CD4-positive, alpha-beta T cell treated with Interleukin-15 for 1 hour (primary cell): ENCODE measurements around the gene GLIPR2.
"Not testable (repeated sequence)": the region's sequence is repeated elsewhere in the genome, so short reads cannot be mapped to it uniquely, and the experiment has no call there.

ENCODE experiments used
- DNase-seq: peaks from one replicate; pipeline ENCODE4 v3.0.0-alpha.2; 2020

The GLIPR2 gene

DNA sequence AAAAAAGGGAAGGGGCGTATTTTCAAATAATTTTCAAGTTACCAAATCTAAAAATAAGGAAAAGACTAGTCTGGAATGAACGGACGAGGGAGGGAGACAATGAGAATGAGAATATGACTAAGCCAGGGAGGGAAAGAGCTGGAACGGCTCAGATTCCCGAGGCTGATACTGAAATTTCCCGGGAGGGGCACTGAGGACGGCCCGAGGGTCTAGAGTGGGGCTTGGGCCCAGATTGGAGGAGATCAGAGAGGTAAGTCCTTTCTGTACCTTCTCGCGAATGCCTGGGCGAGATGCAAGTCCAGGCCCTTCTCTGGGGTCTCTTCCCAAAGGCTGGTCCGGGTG lies 29.3 kb downstream of the GLIPR2 start:
- DNase-seq = no peak

DNA sequence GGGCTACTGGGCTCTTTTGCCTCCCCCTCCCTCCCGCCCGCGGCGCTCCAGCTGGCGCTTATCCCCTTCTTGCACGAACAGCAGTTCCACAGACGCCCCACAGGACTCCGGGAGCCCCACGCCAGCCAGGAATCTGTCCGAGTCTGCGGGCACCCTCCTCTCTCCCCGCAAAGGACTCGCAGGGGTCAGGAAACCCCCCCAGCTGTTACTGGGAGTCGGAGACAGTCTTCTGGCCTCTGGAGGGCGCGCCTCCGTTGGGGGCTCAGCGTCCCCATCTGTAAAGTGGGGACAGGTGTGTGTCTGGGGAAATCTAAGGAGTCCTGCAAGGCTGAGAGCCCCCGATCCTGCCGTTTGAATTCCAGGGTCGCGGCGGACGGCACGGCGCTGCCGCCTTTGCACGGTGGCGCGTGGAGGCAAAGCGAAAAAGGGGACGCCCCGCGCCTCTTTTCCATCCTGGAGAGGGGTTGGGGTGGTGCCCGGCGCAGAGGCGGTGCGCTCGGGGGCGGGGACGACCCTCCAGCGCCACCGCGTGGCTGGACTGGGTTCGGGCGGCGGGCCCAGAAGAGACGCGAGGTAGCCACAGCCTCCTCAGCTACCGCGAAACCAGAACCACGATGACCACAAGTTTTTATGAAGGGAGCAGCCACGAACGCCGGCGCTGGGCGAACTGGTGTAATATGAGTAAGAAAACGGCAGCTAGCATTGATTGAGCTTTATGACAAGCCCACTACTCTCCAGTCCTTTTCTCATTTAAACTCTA lies 29.8 kb downstream of the GLIPR2 start:
- DNase-seq = peak; percentile 82

DNA sequence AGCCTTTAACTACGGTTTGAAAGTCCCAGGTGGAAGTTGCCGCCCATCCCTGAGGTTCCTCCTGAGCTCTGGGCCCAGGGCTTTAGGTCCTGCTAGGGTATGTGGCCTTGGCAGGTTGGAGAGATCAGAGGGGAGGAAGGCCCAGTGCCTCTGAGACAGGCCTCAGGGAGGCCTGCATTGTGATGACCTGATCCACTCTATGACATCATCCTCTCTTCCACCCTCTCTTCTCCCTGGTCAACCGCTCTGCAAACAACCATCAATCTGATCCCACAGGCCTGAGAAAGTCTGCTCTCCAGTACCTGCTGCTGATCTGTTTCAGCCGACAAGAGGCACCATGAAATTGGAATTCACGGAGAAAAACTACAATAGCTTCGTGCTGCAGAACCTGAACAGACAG lies 32.6 kb downstream of the GLIPR2 start, which contains the start of gene CCIN:
Gene CCIN (plus strand): TSS at position 223 of the 400 bp plus-strand sequence. CDS start 115 bp downstream, at position 338.
- DNase-seq = no peak

DNA sequence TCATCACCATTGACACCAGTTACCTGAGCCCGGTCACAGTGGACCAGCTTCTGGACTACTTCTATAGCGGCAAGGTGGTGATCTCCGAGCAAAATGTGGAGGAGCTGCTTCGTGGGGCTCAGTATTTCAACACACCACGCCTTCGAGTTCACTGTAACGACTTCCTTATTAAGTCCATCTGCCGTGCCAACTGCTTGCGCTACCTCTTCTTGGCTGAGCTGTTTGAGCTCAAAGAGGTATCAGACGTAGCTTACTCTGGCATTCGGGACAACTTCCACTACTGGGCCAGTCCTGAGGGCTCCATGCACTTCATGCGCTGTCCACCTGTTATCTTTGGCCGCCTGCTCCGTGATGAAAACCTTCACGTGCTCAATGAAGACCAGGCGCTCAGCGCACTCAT lies 33.2 kb downstream of the GLIPR2 start:
- no peak for DNase-seq

DNA sequence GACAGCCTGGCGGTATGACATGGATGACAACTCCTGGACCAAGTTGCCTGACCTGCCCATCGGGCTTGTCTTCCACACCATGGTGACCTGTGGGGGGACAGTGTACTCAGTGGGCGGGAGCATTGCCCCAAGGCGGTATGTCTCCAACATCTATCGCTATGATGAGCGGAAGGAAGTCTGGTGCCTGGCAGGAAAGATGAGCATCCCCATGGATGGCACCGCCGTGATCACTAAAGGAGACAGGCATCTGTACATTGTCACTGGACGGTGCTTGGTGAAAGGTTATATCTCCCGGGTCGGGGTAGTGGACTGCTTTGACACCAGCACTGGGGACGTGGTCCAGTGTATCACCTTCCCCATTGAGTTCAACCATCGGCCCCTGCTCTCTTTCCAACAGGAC lies 34.0 kb downstream of the GLIPR2 start:
- DNase-seq = no peak

DNA sequence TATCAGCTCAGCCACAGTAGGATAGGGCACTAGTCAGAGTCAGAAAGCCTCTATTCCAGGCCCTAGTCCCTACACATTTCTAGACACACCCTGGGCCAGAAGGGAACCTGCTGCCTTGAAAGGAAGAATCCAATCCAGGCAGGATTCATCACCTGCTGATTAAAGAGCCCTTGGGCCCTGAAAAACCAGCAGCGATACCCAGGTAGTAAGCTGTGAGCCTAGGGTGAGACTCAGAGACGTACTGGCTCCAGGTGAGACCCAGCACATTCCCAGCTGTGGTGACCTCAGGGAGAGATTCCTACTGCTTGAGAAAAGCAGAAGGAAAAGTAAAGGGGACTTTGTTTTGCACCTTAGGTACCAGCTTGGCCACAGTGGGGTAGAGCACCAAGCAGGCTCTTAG lies 37.3 kb downstream of the GLIPR2 start:
- DNase-seq = no peak

DNA sequence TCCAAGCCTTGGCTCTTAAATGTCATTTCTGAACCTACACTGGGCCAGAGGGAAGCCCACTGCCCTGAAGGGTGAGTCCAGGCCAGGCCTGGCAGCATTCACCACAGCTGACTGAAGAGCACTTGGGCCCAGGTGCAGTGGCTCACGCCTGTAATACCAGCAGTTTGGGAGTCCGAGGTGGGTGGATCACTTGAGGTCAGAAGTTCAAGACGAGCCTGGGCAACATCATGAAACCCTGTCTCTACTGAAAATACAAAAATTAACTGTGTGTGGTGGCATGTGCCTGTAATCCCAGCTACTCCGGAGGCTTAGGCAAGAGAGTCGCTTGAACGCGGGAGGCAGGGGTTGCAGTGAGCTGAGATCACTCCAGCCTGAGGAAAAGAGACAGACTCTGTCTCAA lies 37.7 kb downstream of the GLIPR2 start:
- DNase-seq = no peak

DNA sequence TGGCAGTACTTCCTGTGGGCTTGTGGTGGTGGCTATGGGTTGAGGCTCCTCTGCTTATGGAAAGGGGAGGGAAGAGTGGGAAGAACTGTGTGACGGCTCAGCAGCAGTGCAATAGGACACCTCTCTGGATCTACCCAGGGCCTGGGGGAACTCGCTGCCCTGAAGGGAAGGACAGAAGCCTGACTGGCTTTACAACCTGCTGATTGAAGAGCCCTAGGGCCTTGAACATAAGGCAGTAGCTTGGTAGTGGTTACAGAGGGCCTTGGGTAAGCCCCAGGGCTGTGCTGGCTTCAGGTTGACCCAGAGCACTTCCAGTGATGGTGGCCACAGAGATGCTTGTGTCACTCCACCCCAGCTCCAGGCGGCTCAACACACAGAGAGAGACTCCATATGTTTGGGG lies 38.2 kb downstream of the GLIPR2 start:
- DNase-seq = no peak

DNA sequence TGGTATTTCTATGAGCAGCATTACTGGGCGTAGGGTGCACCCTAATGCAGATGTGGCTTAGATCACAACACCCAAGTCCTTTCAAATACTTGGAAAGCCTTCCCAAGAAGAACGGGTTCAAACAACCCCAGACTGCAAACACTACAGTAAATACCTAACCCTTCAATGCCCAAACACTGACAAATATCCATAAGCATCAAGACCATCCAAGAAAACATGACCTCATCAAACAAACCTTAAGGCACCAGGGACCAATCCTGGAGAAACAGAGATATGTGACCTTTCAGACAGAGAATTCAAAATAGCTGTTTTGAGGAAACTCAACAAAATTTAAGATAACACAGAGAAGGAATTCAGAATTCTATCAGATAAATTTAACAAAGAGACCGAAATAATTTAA lies 38.7 kb downstream of the GLIPR2 start:
- not testable (repeated sequence) for DNase-seq

DNA sequence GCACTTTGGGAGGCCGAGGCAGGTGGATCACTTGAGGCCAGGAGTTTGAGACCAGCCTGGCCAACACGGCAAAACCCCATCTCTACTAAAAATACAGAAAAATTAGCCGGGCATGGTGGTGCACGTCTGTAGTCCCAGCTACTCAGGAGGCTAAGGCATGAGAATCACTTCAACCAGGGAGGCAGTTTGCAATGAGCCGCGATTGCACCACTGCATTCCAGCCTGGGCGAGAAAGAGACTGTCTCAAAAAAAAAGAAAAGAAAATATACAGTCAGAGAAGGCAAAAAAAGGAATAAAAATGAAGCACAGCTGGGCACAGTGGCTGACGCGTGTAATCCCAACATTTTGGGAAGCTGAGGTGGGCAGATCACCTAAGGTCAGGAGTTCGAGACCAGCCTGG lies 40.0 kb downstream of the GLIPR2 start:
- DNase-seq = not testable (repeated sequence)

DNA sequence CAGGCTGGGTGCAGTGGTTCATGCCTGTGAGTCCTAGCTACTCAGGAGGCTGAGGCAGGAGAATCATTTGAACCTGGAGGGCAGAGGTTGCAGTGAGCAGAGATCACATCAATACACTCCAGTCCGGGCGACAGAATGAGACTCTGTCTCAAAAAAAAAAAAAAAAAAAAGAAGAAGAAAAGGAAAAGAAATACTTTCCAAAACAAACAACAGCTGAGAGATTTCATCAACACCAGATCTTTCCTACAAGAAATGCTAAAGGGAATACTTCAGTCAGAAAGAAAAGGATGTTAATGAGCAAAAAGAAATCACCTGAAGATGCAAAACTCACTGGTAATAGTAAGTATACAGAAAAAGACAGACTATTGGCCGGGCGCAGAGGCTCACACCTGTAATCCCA lies 41.0 kb downstream of the GLIPR2 start:
- DNase-seq = no peak

DNA sequence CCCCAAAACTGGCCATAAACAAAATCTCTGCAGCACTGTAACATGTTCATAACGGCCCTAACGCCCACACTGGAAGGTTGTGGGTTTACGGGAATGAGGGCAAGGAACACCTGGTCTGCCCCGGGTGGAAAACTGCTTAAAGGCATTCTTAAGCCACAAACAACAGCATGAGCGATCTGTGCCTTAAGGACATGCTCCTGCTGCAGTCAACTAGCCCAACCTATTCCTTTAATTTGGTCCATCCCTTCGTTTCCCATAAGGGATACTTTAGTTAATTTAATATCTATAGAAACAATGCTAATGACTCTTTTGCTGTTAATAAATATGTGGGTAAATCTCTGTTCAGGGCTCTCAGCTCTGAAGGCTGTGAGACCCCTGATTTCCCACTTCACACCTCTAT lies 43.7 kb downstream of the GLIPR2 start:
- not testable (repeated sequence) for DNase-seq

DNA sequence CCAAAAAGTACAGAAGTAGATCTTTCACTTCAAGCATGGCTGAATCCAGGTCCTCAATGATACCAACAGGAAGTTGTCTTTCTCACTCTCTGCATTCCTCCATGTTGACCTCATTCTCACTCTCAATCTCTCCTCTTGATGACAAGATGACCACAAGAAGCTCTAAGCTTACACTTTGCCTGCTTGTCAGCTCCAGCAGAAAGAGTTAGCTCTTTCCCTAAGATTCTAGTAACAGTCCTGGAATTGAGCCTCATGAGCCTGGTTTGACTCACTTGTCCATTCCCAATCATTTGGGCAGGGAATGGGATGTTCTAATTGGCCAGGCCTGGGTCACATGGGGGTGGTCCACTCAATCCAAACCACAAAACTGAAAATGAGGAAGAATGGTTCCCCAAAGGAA lies 50.9 kb downstream of the GLIPR2 start:
- no peak for DNase-seq

DNA sequence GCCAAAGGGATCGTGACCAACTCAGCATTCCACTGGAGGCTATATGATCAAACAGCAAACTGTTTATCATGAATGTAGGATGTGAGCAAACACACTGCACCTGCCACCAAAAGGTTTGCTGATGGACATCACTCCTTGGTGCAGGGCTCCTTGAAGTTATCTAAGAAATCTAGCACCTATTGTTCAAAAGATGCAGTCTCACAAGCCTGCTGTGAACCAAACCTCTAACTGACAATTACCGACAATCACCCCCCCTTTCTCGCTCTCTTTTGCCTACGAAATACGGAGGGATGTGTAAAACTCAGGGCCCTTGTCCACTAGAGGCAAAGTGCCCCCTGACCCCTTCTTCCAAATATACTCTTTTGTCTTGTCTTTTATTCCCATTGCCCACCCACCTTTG lies 51.7 kb downstream of the GLIPR2 start:
- no peak for DNase-seq

DNA sequence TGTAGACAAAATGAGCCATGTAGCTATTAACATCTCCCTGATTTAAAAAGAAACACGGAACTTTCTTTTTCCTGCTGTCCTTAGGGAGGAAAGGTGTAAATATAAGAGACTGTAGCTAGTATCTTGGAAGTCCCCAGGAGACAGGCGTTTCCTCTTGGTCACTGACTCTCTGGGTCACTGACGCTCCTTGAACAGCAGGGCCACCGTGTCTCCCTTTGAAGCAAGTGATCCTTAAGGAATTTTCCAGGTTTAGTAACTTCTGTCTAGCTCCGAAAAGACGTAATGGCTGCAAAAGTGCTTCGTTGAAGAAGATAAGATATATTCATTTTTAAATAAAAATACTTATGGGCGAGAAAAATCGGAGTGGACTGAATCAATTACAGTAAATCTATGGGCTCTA lies 53.4 kb downstream of the GLIPR2 start:
- no peak for DNase-seq

DNA sequence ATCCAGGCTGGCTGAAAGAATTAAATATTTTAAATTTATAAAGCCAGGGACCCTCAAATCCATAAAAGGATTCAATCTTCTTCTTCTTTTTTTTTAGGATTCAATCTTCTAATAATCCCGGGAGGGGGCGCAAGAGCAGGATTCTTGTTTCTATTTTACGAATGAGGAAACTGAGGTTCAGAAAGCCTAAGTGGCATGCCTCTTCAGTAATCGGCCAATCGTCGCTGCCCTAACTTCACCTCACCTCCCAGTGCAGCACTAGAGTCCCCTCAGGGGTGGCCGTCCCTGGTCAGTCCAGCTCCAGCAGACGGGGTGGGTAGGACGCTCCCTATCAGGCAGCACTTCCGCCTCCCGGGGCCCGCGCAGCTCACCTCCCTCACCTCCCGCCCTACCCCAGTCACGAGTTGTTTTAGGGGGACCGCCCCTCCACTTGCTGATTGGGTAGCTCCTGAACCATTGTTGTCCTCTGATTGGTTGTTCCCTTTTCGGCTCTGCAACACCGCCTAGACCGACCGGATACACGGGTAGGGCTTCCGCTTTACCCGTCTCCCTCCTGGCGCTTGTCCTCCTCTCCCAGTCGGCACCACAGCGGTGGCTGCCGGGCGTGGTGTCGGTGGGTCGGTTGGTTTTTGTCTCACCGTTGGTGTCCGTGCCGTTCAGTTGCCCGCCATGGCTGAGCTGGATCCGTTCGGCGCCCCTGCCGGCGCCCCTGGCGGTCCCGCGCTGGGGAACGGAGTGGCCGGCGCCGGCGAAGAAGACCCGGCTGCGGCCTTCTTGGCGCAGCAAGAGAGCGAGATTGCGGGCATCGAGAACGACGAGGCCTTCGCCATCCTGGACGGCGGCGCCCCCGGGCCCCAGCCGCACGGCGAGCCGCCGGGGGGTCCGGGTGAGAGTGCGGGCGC lies 54.1 kb downstream of the GLIPR2 start, which contains the start of gene CLTA:
Gene CLTA (plus strand): TSS at position 534 of the 902 bp plus-strand sequence. CDS start 136 bp downstream, at position 670.
- peak; percentile 96 for DNase-seq

DNA sequence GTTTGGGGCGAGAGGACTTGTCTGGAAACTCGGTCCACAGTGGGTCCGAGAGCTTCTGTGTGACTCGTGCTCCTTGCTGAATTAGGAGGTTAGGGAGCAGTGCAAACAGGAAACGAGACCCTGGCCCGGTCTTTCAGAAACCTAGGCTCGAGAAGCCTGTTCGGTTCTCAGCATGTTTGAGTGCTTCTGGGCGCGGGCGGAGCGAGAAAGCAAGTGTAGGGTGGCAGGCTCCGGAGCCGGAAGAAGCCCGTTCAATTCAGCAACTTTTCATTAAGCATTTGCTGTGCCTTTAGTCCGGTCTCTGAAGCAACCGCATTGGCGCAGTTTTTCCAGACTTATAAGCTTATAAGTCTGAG lies 54.7 kb downstream of the GLIPR2 start:
- no peak for DNase-seq

DNA sequence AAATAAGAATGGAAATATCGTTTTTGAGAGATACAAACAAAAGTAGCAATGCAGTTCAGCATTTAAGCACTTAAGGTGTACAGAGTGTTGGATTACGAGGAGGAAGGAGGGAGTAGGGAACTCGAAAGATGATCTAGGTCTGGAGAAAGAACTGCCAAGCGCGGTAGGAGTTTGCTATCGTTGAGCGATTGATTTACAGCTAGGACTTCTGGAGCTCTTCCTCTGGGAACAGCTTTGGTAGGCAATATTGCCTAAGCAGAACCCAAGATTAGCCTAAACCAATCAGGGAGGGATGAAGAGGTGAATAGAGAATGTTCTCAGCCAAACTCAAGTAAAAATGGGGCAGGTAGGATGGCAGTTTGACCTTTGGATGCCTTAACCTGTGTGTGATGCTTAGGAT lies 55.2 kb downstream of the GLIPR2 start:
- DNase-seq = no peak

DNA sequence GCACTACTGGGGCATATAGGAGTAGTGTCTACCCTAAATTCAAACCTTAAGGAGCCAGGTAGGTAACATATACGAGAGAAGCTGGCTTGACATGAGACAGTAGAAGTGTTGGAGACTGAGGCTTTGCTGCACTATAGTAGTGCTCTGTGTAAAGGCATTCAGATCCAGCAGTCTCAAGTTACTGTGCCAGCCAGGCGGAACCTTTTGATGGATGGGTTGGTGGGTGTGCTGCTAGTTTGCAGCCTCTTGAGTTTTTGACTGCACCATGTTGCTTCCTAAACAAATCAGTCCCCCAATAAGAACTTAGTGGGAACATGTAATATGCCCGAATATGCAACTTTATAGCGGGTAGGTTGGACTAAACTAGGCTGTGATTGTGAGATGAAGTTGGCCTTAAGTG lies 55.7 kb downstream of the GLIPR2 start:
- no peak for DNase-seq

DNA sequence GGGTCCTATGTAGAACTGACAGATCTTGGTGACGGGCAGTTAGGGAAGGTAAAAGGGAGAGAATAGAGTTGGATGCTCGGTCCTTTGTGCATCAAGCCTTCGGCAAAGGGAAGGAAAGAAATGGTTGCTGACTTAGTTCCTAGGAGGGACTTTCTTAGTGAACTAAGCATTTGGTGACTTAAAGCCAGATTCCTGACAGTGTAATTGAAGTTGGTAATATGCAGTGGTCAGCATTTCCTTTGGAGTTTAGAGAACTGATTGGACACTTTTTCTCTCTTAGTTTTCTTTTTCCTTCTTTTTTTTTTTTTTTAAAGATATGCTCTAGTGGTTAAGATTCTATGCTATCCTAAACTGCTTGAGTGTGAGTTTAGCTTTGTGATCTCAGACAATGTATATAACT lies 56.5 kb downstream of the GLIPR2 start:
- no peak for DNase-seq

DNA sequence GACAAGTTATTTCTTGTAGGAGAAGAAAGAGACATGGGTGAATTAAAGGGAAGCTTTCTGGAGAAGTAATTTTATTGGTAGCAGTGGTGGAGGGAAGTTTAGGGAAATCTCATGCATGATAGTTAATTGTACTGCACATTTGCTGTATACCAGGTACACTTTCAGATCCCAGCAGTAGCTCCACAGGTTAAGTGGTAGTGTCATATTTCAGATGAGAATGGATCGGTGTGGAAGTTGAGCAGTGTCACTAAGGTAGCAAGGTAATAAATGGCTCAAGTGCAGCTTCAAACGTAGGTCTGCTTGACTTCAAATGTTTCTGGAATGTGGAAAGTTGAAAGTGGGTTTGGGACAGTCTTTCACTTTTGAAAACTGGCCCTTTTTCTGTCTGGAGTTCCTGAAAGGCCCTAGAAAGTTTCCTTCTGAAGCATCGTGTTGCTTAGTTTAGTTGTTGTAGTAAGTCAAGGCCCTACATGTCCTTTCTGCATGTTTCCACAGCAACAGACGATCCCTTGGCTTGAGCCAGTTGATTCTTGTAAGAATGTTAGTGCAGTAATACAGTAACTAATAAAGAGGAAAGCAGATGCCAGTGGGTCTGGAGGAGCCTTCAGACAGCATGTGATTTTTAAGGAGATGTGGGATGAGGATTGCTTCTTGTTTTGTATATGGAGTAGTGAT lies 57.9 kb downstream of the GLIPR2 start:
- no peak for DNase-seq

DNA sequence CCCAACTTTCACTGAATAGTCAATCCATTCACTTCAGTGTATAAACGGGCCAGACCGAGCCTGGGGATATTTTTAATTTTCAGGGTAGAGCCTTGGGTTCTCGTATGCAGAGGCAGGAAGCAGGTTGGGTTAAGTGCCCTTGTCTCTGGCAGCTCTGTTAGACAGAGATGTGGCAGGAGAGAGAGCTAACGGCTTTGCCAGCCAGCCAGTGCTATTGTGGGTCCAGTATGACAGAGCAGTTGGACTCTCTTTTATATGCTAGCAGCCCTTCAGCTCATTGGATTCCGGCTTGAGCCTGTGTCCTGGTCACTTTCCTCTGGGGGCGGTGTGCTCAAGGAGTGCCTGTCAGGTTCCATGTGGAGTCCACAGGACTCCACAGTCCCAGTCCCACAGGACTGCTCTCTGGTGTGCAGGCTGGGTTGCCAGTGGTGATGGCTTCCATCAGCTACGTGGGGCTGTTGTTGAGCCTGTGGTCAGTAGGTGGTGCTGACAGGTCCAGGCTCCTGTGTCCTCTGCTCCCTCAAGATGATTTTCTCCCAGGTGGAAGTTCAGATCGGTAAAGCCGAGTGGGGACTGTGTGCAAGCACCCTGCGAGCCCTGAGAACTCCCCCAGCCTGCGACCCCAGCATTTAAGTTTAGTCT lies 68.5 kb downstream of the GLIPR2 start:
- no peak for DNase-seq

DNA sequence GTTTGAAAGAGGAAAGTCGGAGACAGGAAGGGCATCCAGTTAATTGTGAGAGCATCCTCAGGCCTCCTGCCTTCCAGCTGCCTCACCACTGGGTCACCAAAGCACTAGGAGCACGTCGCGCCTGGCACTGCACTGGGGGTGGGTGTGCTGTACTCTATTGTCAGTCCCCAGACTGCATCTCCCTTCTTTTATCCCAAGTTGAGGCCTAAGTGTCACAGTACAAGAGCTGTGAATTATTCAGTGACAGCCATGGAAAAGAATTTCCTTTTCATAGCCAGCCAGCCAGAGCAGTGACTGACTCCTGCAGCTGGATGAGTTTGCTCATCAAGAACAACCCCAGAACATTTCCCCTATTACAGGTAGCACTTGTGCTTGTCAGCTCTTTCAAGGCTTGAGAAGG lies 70.5 kb downstream of the GLIPR2 start:
- DNase-seq = no peak
